Activated CD4-positive, alpha-beta memory T cell treated with anti-CD3 and anti-CD28 coated beads for 36 hours (primary cell): ENCODE data around the gene SYNM. TPM values are rescaled to one million over a fixed set of nuclear protein-coding genes. Genes with fewer than 3 reads are reported as not detected.
"Not testable (repeated sequence)": the region's sequence is repeated elsewhere in the genome, so short reads cannot be mapped to it uniquely, and the experiment has no call there.

Experiments used
- CTCF ChIA-PET: fragments of 350-600 bp; sonication (Branson Sonifier 250); formaldehyde crosslinking; loops from one replicate; lab custom pipeline; 2021; ENCODE audit warnings: antibody characterized with exemption, inconsistent platforms; lab: Charles Lee
- POLR2A ChIA-PET: fragments of 350-600 bp; sonication (Branson Sonifier 250); formaldehyde crosslinking; loops from one replicate; lab custom pipeline; 2021; ENCODE audit warnings: antibody characterized with exemption; lab: Charles Lee
- DNase-seq: peaks from one replicate; pipeline ENCODE4 v3.0.0-alpha.2; 2020
- H3K27ac Mint-ChIP-seq: one replicate; pipeline ENCODE4 v1.8.0; 2021; ENCODE audit warnings: mixed read lengths
- H3K27me3 Mint-ChIP-seq: one replicate; pipeline ENCODE4 v1.8.0; 2021; ENCODE audit warnings: mixed read lengths
- H3K36me3 Mint-ChIP-seq: one replicate; pipeline ENCODE4 v1.8.0; 2021; ENCODE audit warnings: mixed read lengths
- H3K4me1 Mint-ChIP-seq: one replicate; pipeline ENCODE4 v1.8.0; 2021; ENCODE audit warnings: low read depth, mixed read lengths
- H3K4me3 Mint-ChIP-seq: one replicate; pipeline ENCODE4 v1.8.0; 2021; ENCODE audit warnings: mild to moderate bottlenecking, mixed read lengths
- H3K9me3 Mint-ChIP-seq: one replicate; pipeline ENCODE4 v1.8.0; 2021; ENCODE audit warnings: mixed read lengths
- intact Hi-C: fragments of 100-400 bp; cut with micrococcal nuclease; formaldehyde crosslinking; loops from one replicate; pipeline ENCODE4 v1.15.1; 2023
- total RNA-seq, 2 experiments: library from RNA; stranded (reverse); gene quantifications; one replicate each; pipeline ENCODE4 v1.2.3, GENCODE V29; 2021

The SYNM gene
- total RNA-seq, 2 experiments from 2014 or later = 2.6 to 2.7 TPM

GRCh38 chr15:99070208-99070607 lies 34.7 kb upstream of the SYNM start:
- ChIA-PET CTCF (interaction anchor here (1.9 kb wide), 1 partner anchor 11 kb away, joined by 6 read pairs; no protein-coding TSS in a partner anchor), POLR2A (no interaction called here)
- Mint-ChIP-seq H3K27ac (no peak overlapping the region), H3K9me3 (no peaks in the 10 kb centered on the region), H3K27me3 (no peaks in the 10 kb centered on the region), H3K4me1 (no peaks in the 10 kb centered on the region), H3K4me3 (no peak overlapping the region), H3K36me3 (no peaks in the 10 kb centered on the region)
- intact Hi-C loops = no loop called here
- no peak for DNase-seq

GRCh38 chr15:99071091-99071680 lies 33.7 kb upstream of the SYNM start:
- CTCF ChIA-PET = no interaction called here
- no peaks in the 10 kb centered on the region for H3K36me3 Mint-ChIP-seq
- no peaks in the 10 kb centered on the region for H3K27me3 Mint-ChIP-seq
- H3K4me1 Mint-ChIP-seq = no peaks in the 10 kb centered on the region
- no peaks in the 10 kb centered on the region for H3K9me3 Mint-ChIP-seq
- no peak for DNase-seq
- intact Hi-C loops = no loop called here
- no peak overlapping the region for H3K27ac Mint-ChIP-seq
- POLR2A ChIA-PET = no interaction called here
- no peak overlapping the region for H3K4me3 Mint-ChIP-seq

GRCh38 chr15:99073008-99073717 lies 31.7 kb upstream of the SYNM start:
- H3K4me1 Mint-ChIP-seq = peaks cover 4% of the 10 kb centered on the region
- intact Hi-C loops = no loop called here
- H3K4me3 Mint-ChIP-seq = no peak overlapping the region
- no peaks in the 10 kb centered on the region for H3K27me3 Mint-ChIP-seq
- POLR2A ChIA-PET = interaction anchor here (1.5 kb wide), 1 partner anchor 14 kb away, joined by 3 read pairs; no protein-coding TSS in a partner anchor
- no peak overlapping the region for H3K27ac Mint-ChIP-seq
- H3K36me3 Mint-ChIP-seq = no peaks in the 10 kb centered on the region
- DNase-seq = no peak
- no peaks in the 10 kb centered on the region for H3K9me3 Mint-ChIP-seq
- CTCF ChIA-PET = interaction anchor here (0.7 to 1.8 kb wide), 5 partner anchors 12 to 413 kb away, joined by 3 to 6 read pairs (median 4); no protein-coding TSS in a partner anchor

GRCh38 chr15:99074446-99074845 lies 30.4 kb upstream of the SYNM start:
- Mint-ChIP-seq H3K4me3 (no peak overlapping the region), H3K27ac (no peak overlapping the region)

GRCh38 chr15:99075059-99075652 lies 29.7 kb upstream of the SYNM start:
- H3K4me3 Mint-ChIP-seq, H3K27me3 Mint-ChIP-seq, H3K4me1 Mint-ChIP-seq, H3K36me3 Mint-ChIP-seq, H3K9me3 Mint-ChIP-seq, DNase-seq, H3K27ac Mint-ChIP-seq, POLR2A ChIA-PET: not testable (repeated sequence)
- intact Hi-C loops = loop anchor here (5.0 kb wide), 1 partner anchor 558 kb away; no protein-coding TSS in a partner anchor
- CTCF ChIA-PET = interaction anchor here (0.7 to 3.1 kb wide), 10 partner anchors 14 to 556 kb away, joined by 3 to 34 read pairs (median 6); no protein-coding TSS in a partner anchor

More at GRCh38 chr15:99074446-99074845, 30.4 kb upstream of the SYNM start:
- Mint-ChIP-seq H3K4me1 (peaks cover 4% of the 10 kb centered on the region), H3K36me3 (no peaks in the 10 kb centered on the region), H3K27me3 (peaks cover 4% of the 10 kb centered on the region), H3K9me3 (no peaks in the 10 kb centered on the region)
- ChIA-PET POLR2A (no interaction called here), CTCF (interaction anchor here (0.9 to 3.1 kb wide), 6 partner anchors 14 to 555 kb away, joined by 3 to 34 read pairs (median 5); no protein-coding TSS in a partner anchor)
- intact Hi-C loops = no loop called here
- DNase-seq = no peak

GRCh38 chr15:99076109-99076508 lies 28.8 kb upstream of the SYNM start:
- Mint-ChIP-seq H3K4me3 (peak overlapping the region; percentile 70), H3K36me3 (no peaks in the 10 kb centered on the region), H3K9me3 (no peaks in the 10 kb centered on the region), H3K27me3 (peaks cover 7% of the 10 kb centered on the region), H3K27ac (no peak overlapping the region), H3K4me1 (peaks cover 4% of the 10 kb centered on the region)
- DNase-seq = no peak
- ChIA-PET POLR2A (no interaction called here), CTCF (interaction anchor here (0.7 to 3.1 kb wide), 27 partner anchors 8 to 634 kb away, joined by 3 to 34 read pairs (median 5); partner anchors contain the start of gene SYNM)
- intact Hi-C loops = loop anchor here (1.0 to 5.0 kb wide), 3 partner anchors 297 to 634 kb away; no protein-coding TSS in a partner anchor

- no peak overlapping the region for H3K27ac Mint-ChIP-seq
- peaks cover 4% of the 10 kb centered on the region for H3K4me1 Mint-ChIP-seq
- POLR2A ChIA-PET = no interaction called here
Observed at GRCh38 chr15:99076555-99077308, 28.1 kb upstream of the SYNM start.

GRCh38 chr15:99082798-99083197 lies 22.1 kb upstream of the SYNM start:
- POLR2A ChIA-PET = no interaction called here

More at GRCh38 chr15:99076555-99077308, 28.1 kb upstream of the SYNM start:
- Mint-ChIP-seq H3K27me3 (peaks cover 9% of the 10 kb centered on the region), H3K9me3 (no peaks in the 10 kb centered on the region), H3K36me3 (no peaks in the 10 kb centered on the region), H3K4me3 (peak overlapping the region; percentile 70)
- intact Hi-C loops = loop anchor here (1.0 to 5.0 kb wide), 3 partner anchors 297 to 634 kb away; no protein-coding TSS in a partner anchor
- peak; percentile 43 for DNase-seq
- CTCF ChIA-PET = interaction anchor here (0.5 to 3.1 kb wide), 37 partner anchors 8 to 646 kb away, joined by 3 to 34 read pairs (median 4); partner anchors contain the start of gene SYNM

GRCh38 chr15:99084965-99085364 lies 19.9 kb upstream of the SYNM start:
- Mint-ChIP-seq H3K36me3 (no peaks in the 10 kb centered on the region), H3K4me1 (peaks cover 2% of the 10 kb centered on the region), H3K9me3 (no peaks in the 10 kb centered on the region), H3K27ac (no peak overlapping the region), H3K27me3 (peaks cover 7% of the 10 kb centered on the region), H3K4me3 (no peak overlapping the region)
- POLR2A ChIA-PET = no interaction called here
- intact Hi-C loops = no loop called here
- CTCF ChIA-PET = interaction anchor here (2.1 kb wide), 1 partner anchor 8 kb away, joined by 7 read pairs; no protein-coding TSS in a partner anchor
- no peak for DNase-seq

More at GRCh38 chr15:99082798-99083197, 22.1 kb upstream of the SYNM start:
- intact Hi-C loops = no loop called here
- CTCF ChIA-PET = interaction anchor here (0.6 kb wide), 1 partner anchor 200 kb away, joined by 3 read pairs; no protein-coding TSS in a partner anchor
- Mint-ChIP-seq H3K36me3 (no peaks in the 10 kb centered on the region), H3K4me3 (no peak overlapping the region), H3K4me1 (no peaks in the 10 kb centered on the region), H3K27ac (no peak overlapping the region), H3K9me3 (no peaks in the 10 kb centered on the region), H3K27me3 (peaks cover 11% of the 10 kb centered on the region)
- DNase-seq = no peak

- H3K27me3 Mint-ChIP-seq = peaks cover 7% of the 10 kb centered on the region
- CTCF ChIA-PET = interaction anchor here (0.8 to 2.1 kb wide), 2 partner anchors 9 to 15 kb away, joined by 3 to 7 read pairs; no protein-coding TSS in a partner anchor
- H3K9me3 Mint-ChIP-seq = no peaks in the 10 kb centered on the region
- intact Hi-C loops = no loop called here
- H3K36me3 Mint-ChIP-seq = no peaks in the 10 kb centered on the region
- H3K4me1 Mint-ChIP-seq = peaks cover 6% of the 10 kb centered on the region
- DNase-seq = no peak
- no peak overlapping the region for H3K27ac Mint-ChIP-seq
- POLR2A ChIA-PET = no interaction called here
- H3K4me3 Mint-ChIP-seq = no peak overlapping the region
Observed at GRCh38 chr15:99085413-99086326, 19.2 kb upstream of the SYNM start.
